OCI-LY7 (cell line): ENCODE results near the gene MALSU1. TPM values are rescaled to one million over a fixed set of nuclear protein-coding genes. Genes with fewer than 3 reads are reported as not detected.

Experiments used
- BruUV-seq: library from RNA; stranded (reverse); fragments of 400-500 nt; replicated peaks from 2 replicates; lab custom pipeline; 2021; lab: Mats Ljungman, UMichigan
- CTCF ChIA-PET: fragments of 300-600 bp; sonication (Branson Sonifier 250); formaldehyde crosslinking; loops from one replicate; lab custom pipeline; 2022; ENCODE audit warnings: antibody characterized with exemption; ENCODE audit not compliant: unreplicated experiment; lab: Charles Lee
- POLR2A ChIA-PET: fragments of 300-600 bp; sonication (Branson Sonifier 250); formaldehyde crosslinking; loops from one replicate; lab custom pipeline; 2022; ENCODE audit warnings: antibody characterized with exemption; lab: Charles Lee
- DNase-seq: peaks from one replicate; pipeline ENCODE4 v3.0.0-alpha.2; 2015; ENCODE audit warnings: low spot score
- H2AFZ ChIP-seq: fragments of 200-600 bp; sonication (generic), shearing (Covaris generic); 2 replicates; pipeline ENCODE4 v1.6.1; 2014; ENCODE audit warnings: mild to moderate bottlenecking, antibody characterized with exemption, low read length, moderate library complexity
- H3K27ac ChIP-seq: fragments of 200-600 bp; sonication (generic); 2 replicates; pipeline ENCODE4 v1.5.1; 2014; ENCODE audit warnings: mixed run types, low read depth, mild to moderate bottlenecking, moderate library complexity, low read length, inconsistent platforms; ENCODE audit not compliant: poor library complexity, severe bottlenecking
- H3K36me3 ChIP-seq: fragments of 200-600 bp; sonication (generic); 2 replicates; pipeline ENCODE4 v1.6.1; 2014; ENCODE audit warnings: mild to moderate bottlenecking, antibody characterized with exemption, low read length, moderate library complexity, mixed read lengths; ENCODE audit not compliant: insufficient read depth
- H3K4me1 ChIP-seq: fragments of 200-600 bp; sonication (generic); 2 replicates; pipeline ENCODE4 v1.5.1; 2014; ENCODE audit warnings: mild to moderate bottlenecking, low read length; ENCODE audit not compliant: insufficient read depth, poor library complexity, severe bottlenecking
- H3K4me2 ChIP-seq: fragments of 200-600 bp; sonication (generic); 2 replicates; pipeline ENCODE4 v1.6.1; 2014; ENCODE audit warnings: mild to moderate bottlenecking, low read length
- H3K4me3 ChIP-seq: fragments of 200-600 bp; sonication (generic); 2 replicates; pipeline ENCODE4 v1.5.1; 2014; ENCODE audit warnings: mild to moderate bottlenecking, low read depth, low read length; ENCODE audit not compliant: poor library complexity, severe bottlenecking
- H3K79me2 ChIP-seq: fragments of 200-600 bp; sonication (generic); 2 replicates; pipeline ENCODE4 v1.6.1; 2016; ENCODE audit warnings: low read depth, mild to moderate bottlenecking, low read length, moderate library complexity, mixed read lengths; ENCODE audit not compliant: insufficient read depth
- H3K9me2 ChIP-seq: fragments of 200-600 bp; sonication (generic); 2 replicates; pipeline ENCODE4 v1.6.1; 2016; ENCODE audit warnings: mild to moderate bottlenecking, low read length, mixed read lengths; ENCODE audit not compliant: insufficient read depth
- H3K9me3 ChIP-seq: fragments of 200-600 bp; sonication (generic); 2 replicates; pipeline ENCODE4 v1.6.1; 2014; ENCODE audit warnings: mild to moderate bottlenecking, mixed run types, low read length, mixed read lengths
- H4K20me1 ChIP-seq: fragments of 200-600 bp; sonication (generic); 2 replicates; pipeline ENCODE4 v1.6.1; 2014; ENCODE audit warnings: mild to moderate bottlenecking, antibody characterized with exemption, low read length, moderate library complexity, mixed read lengths; ENCODE audit not compliant: insufficient read depth
- EZH2phosphoT487 ChIP-seq: fragments of 200-600 bp; sonication (generic); IDR thresholded peaks from 2 replicates; pipeline ENCODE4 v1.6.1; 2018; ENCODE audit warnings: low read depth, borderline replicate concordance, mild to moderate bottlenecking, mixed run types, antibody characterized with exemption, low read length, moderate library complexity, mixed read lengths
- intact Hi-C: fragments of 100-400 bp; cut with micrococcal nuclease; formaldehyde crosslinking; loops from one replicate; pipeline ENCODE4 v1.10.0; 2022; ENCODE audit not compliant: unreplicated experiment
- total RNA-seq, 2 experiments: library from RNA; depleted of rRNA in 1 of 2; stranded (reverse); fragments of >200 nt in 1 of 2; shearing (Covaris generic) in 1 of 2; gene quantifications; 2 replicates each; pipeline ENCODE4 v1.2.3, GENCODE V29; 2014 to 2022
- TF ChIP-seq, protein P1 (sequence below): fragments of 200-600 bp; sonication (generic); conservative IDR thresholded peaks from 2 replicates; pipeline ENCODE4 v1.5.1; 2014; ENCODE audit warnings: mild to moderate bottlenecking, antibody characterized with exemption, low read length, moderate library complexity, mixed read lengths

Gene MALSU1
- total RNA-seq, 2 experiments from 2014 or later, result 66.4 to 107 TPM

DNA sequence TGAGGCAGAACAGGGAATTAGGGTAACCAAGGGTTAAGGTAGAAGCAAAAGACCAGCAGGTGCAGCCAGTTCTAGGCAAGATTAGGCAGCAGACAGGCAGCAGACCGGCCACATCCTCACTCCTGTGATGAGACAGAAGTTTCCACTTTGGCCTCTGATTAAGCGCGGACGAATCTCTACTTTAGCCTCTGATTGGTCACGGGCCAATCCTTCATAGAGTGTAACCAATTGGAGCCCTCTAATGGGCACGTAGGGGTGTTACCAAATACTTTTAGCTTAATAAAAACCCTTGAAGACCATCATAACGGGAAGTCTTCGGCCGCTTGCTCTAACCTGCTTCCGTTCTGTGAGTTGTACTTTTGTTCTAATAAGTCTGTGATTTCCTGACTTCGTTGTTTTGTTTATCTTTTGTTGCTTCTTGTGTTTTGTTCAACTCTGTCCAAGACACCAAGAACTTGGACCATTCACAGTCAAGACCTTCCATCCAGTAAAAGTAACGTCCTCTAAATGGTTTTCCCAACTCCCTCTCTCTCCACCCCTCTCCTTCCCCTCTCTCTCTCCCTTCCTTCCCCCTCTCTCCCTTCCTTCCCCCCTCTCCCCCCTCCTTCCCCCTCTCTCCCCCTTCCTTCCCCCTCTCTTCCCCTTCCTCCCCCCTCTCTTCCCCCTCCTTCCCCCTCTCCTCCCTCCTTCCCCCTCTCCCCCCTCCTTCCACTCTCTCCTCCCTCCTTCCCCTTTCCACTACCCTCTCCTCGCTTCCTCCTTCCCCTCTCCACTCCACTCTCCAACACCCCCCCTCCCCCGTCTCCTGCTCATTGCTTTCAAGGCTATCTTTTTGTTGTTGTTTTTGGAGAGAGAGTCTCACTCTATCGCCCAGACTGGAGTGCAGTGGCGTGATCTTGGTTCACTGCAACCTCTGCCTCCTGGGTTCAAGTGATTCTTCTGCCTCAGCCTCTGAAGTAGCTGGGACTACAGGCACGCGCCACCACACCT lies 13.2 kb upstream of the MALSU1 start:
- no peaks in the 10 kb centered on the region for H3K4me1 ChIP-seq
- no peak for DNase-seq
- H2AFZ ChIP-seq, result no peak overlapping the region
- ChIA-PET CTCF (no interaction called here), POLR2A (interaction anchor here (0.6 to 1.1 kb wide), 2 partner anchors 68 to 91 kb away, joined by 4 to 5 read pairs; no protein-coding TSS in a partner anchor)
- H3K4me2 ChIP-seq, result no peak overlapping the region
- H3K9me3 ChIP-seq, result no peaks in the 10 kb centered on the region
- intact Hi-C loops, result no loop called here
- no peaks in the 10 kb centered on the region for H3K9me2 ChIP-seq
- H3K4me3 ChIP-seq, result no peak overlapping the region
- TF ChIP-seq, protein P1, sequence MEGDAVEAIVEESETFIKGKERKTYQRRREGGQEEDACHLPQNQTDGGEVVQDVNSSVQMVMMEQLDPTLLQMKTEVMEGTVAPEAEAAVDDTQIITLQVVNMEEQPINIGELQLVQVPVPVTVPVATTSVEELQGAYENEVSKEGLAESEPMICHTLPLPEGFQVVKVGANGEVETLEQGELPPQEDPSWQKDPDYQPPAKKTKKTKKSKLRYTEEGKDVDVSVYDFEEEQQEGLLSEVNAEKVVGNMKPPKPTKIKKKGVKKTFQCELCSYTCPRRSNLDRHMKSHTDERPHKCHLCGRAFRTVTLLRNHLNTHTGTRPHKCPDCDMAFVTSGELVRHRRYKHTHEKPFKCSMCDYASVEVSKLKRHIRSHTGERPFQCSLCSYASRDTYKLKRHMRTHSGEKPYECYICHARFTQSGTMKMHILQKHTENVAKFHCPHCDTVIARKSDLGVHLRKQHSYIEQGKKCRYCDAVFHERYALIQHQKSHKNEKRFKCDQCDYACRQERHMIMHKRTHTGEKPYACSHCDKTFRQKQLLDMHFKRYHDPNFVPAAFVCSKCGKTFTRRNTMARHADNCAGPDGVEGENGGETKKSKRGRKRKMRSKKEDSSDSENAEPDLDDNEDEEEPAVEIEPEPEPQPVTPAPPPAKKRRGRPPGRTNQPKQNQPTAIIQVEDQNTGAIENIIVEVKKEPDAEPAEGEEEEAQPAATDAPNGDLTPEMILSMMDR, result no peak
- no peak for TF ChIP-seq EZH2phosphoT487
- H3K27ac ChIP-seq, result no peak overlapping the region
- no TSS peak for BruUV-seq
- H3K36me3 ChIP-seq, result no peaks in the 10 kb centered on the region
- no peaks in the 10 kb centered on the region for H4K20me1 ChIP-seq
- no peaks in the 10 kb centered on the region for H3K79me2 ChIP-seq

DNA sequence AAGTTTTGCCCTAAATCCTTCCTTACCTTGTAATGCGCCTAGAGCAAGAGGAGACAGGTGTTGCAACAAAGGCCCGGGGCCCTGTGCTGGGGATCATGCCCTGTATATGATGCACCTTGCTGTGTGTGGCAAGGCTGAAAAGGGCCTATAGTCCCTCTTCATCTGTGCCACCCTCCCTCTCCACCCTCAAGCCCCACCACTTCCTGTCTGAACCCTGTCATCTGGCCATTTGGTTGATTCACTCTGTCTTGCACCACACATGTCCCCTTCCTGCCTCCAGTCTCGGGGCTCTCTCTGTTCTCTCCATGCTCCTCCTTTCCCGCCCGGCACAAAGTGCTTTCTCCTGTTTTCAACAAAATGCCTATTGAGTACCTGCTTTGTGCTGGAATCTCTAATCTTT lies 11.5 kb upstream of the MALSU1 start:
- Histone ChIP-seq H3K9me2 (no peaks in the 10 kb centered on the region), H3K27ac (no peak overlapping the region), H3K4me3 (no peak overlapping the region), H3K4me2 (no peak overlapping the region), H3K4me1 (no peaks in the 10 kb centered on the region), H3K79me2 (no peaks in the 10 kb centered on the region), H3K9me3 (no peaks in the 10 kb centered on the region), H3K36me3 (no peaks in the 10 kb centered on the region), H4K20me1 (no peaks in the 10 kb centered on the region), H2AFZ (0 out of 2 replicates have a peak overlapping the region, but pooled peaks have one; percentile 25)
- ChIA-PET CTCF (no interaction called here), POLR2A (no interaction called here)
- intact Hi-C loops, result no loop called here
- no peak for DNase-seq
- TF ChIP-seq EZH2phosphoT487, result no peak
- TF ChIP-seq, protein P1, result no peak
- BruUV-seq, result no TSS peak
